Activated CD4-positive, alpha-beta T cell treated with anti-CD3 and anti-CD28 coated beads, Interleukin-2, amount 50 U/mL, for 4 hours (primary cell): ENCODE data around the gene MLST8.
"Not testable (repeated sequence)": the region's sequence is repeated elsewhere in the genome, so short reads cannot be mapped to it uniquely, and the experiment has no call there.

Source experiments
- DNase-seq, 2 experiments: peaks; one replicate each; pipeline ENCODE4 v3.0.0-alpha.2; 2020

MLST8 gene

GRCh38 chr16:2190659-2191445, 14.4 kb upstream of the MLST8 start:
- DNase-seq = no peak

DNA sequence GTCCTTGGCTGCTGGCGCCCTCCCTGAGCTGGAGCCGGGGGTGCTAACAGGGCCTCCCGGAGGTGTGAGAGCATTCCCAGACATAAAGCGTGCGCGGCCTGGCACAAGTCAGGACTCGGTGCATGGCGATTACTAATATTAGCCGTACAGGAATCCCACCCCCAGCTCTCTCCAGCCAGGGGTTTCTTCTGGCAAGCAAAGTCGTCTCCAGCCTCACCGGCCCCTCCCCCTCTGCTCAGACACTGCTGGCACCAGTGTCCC, 13.9 kb upstream of the MLST8 start:
- DNase-seq = no peak

GRCh38 chr16:2194166-2194834, 11.0 kb upstream of the MLST8 start:
- no peak for DNase-seq

DNA sequence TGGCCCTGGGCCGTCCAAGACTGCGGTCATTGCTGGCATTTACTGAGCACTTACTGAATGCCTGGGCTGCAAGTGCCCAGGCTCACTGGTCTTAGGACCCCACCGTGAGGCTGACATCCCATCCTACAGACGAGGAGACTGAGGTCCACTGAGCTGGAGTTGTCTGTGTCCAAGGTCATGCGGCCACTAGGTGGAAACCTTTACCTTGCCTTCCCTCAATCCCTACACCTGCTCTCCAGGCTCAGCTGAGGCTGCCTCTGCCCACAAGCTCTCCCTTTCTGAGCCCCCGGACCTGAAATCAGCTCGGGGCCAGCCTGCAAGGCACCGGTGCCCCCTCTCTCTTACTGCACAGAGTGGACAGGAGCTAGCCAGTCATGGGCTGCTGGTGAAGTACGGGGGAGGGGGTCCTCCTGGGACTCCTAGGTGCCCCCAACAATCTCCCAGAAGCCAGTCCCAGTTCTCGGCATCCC, 10.4 kb upstream of the MLST8 start:
- DNase-seq = peak; percentile 42 to 46

DNA sequence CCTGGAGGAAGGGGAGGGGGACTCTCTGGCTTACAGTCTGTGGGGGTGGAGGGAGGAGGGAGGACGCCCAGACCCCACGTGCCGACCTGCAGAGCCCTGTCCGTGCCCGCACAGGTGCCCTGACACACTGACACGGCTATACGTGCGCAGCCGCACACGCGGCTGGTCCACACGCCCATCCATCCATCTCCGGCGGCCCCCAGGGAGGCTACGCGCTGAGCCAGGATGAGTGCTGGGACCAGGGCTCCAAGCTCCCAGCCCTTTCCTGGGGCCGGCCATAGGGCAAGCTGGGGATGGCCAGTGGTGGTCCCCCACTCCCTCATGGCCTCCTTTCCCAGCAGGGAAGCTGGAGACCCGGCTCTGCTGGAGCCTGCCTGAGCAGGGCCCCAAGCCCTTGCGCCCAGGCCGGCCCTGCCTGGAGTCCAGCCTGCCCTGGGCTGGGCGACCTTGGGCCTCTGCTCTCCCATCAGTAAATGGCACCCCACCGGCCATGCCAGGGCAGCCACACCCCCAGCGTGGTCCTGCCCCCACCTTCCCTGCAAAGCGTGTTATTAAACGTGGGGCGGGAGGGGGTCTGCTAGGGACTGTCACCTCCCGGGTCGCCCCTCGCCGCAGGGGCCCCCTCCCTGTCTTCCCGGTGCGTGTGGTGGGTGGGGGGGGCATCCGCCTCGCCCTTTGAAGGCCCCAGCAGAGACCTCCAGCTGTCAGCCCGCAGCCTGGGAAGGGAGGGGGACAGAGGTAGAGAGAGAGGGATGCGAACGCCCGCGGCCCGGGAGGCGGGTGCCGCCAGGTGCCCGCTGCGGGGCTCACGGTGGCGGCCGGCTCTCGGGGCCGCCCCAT, 9.7 kb upstream of the MLST8 start:
- DNase-seq = no peak

DNA sequence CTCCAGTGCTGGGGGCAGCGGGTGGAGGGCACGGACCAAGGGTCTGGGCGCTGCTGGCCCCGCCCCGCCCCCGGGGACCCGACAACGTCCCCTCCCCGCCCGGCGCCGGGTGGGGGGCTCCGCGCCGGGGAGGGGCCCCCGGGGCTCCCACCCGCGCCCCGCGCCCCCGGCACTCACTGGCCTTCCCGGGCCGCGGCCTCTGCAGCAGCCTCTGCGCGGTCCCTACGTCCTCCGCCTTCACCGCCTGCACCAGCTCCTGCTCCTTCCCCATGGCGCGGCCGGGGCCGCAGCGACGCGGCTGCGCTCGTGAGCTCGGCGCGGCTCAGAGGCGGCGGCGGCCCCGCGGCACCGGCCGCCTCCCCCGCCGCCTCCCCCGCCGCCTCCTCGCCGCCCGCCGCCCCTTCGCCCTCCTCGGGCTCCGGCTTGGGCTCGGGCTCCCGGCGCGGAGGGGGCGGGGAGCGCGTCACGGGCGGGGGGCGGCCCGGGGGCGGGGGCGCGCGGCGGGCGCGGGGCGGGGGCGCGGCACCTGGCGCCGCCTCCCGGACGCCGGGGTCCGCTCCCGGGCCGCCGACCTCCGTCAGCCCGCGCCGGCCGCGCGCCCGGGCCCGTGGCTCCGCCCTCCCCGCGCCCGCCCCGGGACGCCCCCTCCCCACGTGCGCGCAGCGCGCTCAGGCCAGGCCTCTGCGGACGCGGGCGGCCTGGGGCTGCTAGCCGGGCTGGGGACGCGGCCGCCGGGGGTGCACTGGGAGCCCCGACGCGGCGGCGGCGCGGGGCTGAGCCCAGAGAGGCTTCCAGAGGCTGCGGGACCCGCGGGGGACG, 8.9 kb upstream of the MLST8 start, which contains the start of gene CASKIN1:
Gene CASKIN1 (minus strand): TSS at position 444 of the 819 bp plus-strand sequence. CDS start 173 bp downstream, at position 271.
- no peak for DNase-seq

DNA sequence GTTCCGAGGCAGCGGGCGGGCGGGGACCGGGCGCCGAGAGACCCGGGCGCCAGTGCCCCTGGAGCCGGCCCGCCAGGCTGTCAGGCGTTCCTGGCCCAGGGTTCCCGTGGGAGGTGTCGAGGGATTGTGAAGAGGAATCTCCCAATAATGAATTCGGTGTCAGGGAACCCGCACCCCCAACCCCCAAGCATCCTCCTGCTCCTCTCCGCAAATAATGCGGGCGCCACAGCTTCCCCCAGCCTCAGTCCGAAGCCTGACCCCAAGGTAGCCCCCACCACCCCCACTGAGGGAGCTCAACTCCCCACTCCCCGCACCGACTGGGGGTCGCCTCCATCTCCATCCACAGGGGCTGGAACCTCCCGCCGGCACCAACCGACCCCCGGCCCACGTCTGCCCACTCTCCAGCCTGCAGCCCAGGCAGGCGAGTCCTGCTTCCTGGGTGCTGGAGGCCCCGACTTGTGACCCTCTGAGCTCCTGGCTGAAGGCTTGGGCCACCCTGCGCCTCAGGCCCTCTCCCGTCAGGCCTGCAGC, 8.2 kb upstream of the MLST8 start:
- DNase-seq = no peak

DNA sequence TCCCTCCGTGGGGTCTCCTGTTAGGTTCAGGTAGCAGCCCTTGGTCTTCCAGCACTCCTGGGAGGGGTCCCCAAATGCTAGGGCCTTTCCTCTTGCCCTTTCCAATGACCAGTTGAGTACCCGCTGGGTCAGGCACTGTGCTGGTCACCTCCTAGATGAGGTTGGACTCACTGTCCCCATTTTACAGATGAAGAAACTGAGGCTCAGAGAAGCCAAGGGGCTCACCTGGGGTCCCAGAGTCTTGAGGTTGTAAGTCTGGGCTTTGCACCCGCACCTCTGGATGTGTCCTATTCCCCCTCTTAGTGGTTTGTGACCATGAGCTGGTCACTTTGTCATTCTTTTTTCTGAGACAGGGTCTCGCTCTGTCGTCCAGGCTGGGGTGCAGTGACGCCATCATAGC, 7.5 kb upstream of the MLST8 start:
- DNase-seq = no peak

DNA sequence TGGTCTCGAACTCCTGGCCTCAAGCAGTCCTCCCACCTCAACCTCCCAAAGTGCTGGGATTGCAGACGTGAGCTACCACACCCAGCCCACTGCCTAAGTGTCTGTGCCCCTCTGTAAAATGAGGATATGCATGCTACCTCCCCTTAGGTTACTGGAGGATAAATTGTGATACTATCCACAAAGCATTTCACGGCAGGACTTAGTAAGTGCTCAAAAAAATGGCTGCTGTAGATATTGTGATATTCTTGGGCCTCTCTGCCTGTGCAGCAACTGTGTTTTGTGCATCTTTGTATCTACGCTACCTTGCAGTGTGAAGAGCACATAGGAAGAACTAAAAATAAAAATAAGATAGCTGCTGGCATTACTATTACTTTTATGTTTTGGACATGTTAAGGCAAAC, 7.0 kb upstream of the MLST8 start:
- DNase-seq = no peak

GRCh38 chr16:2199095-2199494, 6.2 kb upstream of the MLST8 start:
- DNase-seq = no peak

- DNase-seq = no peak
These were observed 5.6 kb upstream of the MLST8 start for GRCh38 chr16:2199621-2200139.

- no peak for DNase-seq
These were observed 4.9 kb upstream of the MLST8 start for GRCh38 chr16:2200313-2200712.

GRCh38 chr16:2203119-2203688, 2.0 kb upstream of the MLST8 start:
- not testable (repeated sequence) for DNase-seq

DNA sequence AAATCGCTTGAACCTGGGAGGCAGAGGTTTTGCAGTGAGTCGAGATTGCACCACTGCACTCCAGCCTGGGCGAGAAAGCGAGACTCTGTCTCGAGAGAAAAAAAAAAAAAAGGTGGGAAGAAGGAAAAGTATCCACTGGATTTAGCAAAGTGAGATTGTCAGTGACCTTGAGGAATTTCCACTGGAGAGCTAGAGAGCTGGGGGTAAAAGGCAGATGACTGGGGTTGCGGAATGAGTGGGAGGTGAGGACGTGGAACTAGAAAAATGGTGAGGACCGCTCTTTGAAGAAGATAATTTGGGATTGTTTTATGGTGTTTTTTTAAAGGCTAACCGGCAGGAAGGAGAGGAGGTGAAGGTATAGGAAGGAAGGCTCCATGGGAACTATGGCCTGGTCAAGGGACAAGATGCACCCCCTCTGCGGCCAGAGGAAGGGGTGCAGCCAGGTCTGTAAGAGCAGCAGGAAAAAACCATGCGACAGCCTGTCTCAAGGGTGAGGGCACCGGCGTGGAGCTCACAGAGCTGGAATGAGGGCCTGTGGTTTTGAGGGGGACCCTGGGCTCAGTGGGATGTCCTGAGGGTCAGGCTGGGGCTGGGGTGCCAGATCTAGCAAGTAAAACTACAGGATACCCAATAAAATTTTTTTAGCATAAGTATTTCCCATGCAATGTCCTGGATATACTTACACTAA, 694 bp upstream of the MLST8 start:
- DNase-seq = no peak

GRCh38 chr16:2205967-2206313, 686 bp downstream of the MLST8 start:
- no peak for DNase-seq

DNA sequence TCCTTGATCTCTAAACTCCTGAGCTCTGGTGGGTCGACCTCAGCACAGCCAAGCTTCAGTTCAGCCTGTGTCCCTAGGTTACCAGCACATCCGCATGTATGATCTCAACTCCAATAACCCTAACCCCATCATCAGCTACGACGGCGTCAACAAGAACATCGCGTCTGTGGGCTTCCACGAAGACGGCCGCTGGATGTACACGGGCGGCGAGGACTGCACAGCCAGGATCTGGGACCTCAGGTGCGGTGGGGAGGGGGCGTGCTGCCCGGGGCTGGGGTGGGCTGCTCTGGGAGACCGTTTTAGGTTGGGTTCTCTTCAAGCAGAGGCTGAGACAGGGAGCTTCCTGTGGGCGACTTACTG, 1.1 kb downstream of the MLST8 start:
- DNase-seq = no peak

DNA sequence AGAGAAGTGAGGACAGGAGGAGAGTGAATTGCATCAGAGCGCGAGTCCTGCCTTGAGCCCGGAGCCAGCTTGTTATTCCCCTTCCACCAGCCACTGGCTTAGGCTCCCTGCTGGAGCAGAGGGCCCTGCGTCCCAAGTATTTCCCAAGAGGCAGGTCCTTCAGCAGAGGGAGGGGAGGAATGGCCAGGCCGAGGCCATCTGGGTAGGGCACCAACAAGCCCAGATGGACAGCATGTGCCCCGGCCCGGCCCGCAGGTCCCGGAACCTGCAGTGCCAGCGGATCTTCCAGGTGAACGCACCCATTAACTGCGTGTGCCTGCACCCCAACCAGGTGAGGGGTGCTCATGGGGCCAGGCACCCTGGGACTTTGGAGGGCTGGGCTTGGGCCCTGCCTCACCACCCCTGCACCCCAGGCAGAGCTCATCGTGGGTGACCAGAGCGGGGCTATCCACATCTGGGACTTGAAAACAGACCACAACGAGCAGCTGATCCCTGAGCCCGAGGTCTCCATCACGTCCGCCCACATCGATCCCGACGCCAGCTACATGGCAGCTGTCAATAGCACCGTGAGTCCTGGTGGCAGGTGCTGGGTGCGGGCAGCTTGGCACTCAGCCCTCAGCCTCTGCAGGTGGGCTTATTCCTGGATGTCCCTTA, 1.7 kb downstream of the MLST8 start:
- no peak for DNase-seq

DNA sequence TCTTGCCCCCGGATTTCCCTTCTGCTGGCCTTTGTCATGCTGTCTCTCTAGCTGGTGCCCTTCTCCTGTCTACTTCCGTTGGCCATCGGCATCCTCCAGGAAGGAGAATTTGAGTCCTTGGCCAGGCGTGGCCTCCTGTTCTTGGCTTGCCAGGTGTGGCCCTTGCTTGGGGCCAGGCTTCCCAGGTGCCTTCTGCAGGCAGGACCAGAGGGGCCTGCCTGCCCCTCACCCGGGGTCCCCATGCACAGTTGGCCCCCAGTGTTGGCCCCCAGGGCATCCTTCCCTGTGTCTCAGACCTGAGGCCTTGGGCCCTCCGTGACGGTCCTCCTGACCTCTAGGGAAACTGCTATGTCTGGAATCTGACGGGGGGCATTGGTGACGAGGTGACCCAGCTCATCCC, 2.6 kb downstream of the MLST8 start:
- DNase-seq = no peak

DNA sequence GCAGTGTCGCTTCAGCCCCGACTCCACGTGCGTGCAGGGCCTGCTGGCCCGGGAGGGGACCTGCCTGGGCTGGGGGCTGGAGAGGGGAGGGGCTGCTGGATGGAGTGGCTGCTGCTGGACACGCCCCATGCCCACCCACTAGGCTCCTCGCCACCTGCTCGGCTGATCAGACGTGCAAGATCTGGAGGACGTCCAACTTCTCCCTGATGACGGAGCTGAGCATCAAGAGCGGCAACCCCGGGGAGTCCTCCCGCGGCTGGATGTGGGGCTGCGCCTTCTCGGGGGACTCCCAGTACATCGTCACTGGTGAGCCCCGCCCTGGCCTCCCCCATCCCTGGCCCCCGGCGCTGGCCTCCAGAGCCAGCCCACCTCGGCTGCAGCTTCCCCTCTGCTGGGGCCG, 3.1 kb downstream of the MLST8 start:
- no peak for DNase-seq

- DNase-seq = no peak
These were observed 3.5 kb downstream of the MLST8 start for GRCh38 chr16:2208772-2209171.
